Measurements from ENCODE around the gene SNRPD3. TPM values are rescaled to one million over a fixed set of nuclear protein-coding genes. Genes with fewer than 3 reads are reported as not detected.

SNRPD3 gene
- total and polyA plus RNA-seq, 4 donors, result 57.2 to 128 (median 85.9) TPM

Other genes starting within 250 kb of the SNRPD3 start
- 1 to 10 TPM; 4.4 to 5.4 TPM for gene ADORA2A, start 128.4 kb upstream of the SNRPD3 start, total RNA-seq
- gene ADORA2A, start 128.4 kb upstream of the SNRPD3 start, polyA plus RNA-seq, result 1 to 10 TPM; 3.4 to 3.5 TPM
- gene UPB1, start 60.7 kb upstream of the SNRPD3 start, total RNA-seq, result 10 to 100 TPM in 1 of 2 donors, 1 to 10 TPM in 1; 7.1 to 67.6 TPM
- 100 to 1,000 TPM in 1 of 2 donors, 10 to 100 TPM in 1; 50.0 to 115 TPM for gene UPB1, start 60.7 kb upstream of the SNRPD3 start, polyA plus RNA-seq
- 100 to 1,000 TPM; 176 to 202 TPM for gene GUCD1, start 861 bp upstream of the SNRPD3 start, total RNA-seq
- 100 to 1,000 TPM; 118 to 182 TPM for gene GUCD1, start 861 bp upstream of the SNRPD3 start, polyA plus RNA-seq
- 1 to 10 TPM; 7.8 to 8.5 TPM for gene LRRC75B, start 37.1 kb downstream of the SNRPD3 start, total RNA-seq
- 10 to 100 TPM; 10.2 to 14.3 TPM for gene LRRC75B, start 37.1 kb downstream of the SNRPD3 start, polyA plus RNA-seq
- 100 to 1,000 TPM in 1 of 2 donors, 10 to 100 TPM in 1; 90.5 to 107 TPM for gene GGT1, start 47.2 kb downstream of the SNRPD3 start, total RNA-seq
- gene GGT1, start 47.2 kb downstream of the SNRPD3 start, polyA plus RNA-seq, result 100 to 1,000 TPM; 117 to 147 TPM
- not detected for gene PIWIL3, start 218.7 kb downstream of the SNRPD3 start, total RNA-seq
- not detected for gene PIWIL3, start 218.7 kb downstream of the SNRPD3 start, polyA plus RNA-seq

Data from liver (tissue), 4 donors.